Suprapubic skin (tissue), 4 donors: Measurements from ENCODE around the gene FRAT1.
"Not testable (repeated sequence)": the region's sequence is repeated elsewhere in the genome, so short reads cannot be mapped to it uniquely, and the experiment has no call there.

Experiments used
- EP300 ChIP-seq: sonication (generic); formaldehyde crosslinking; IDR thresholded peaks from one replicate; pipeline ENCODE4 v1.6.1; 2017; ENCODE audit warnings: antibody characterized with exemption
- POLR2A ChIP-seq, 2 donors: fragments of 450-650 bp; IDR thresholded peaks; one replicate each; pipeline ENCODE4 v1.6.1; 2017; ENCODE audit warnings: antibody characterized with exemption in 2 of 2, mild to moderate bottlenecking in 2 of 2, moderate library complexity in 2 of 2
- POLR2AphosphoS5 ChIP-seq, 3 donors: sonication (generic); formaldehyde crosslinking; IDR thresholded peaks; one replicate each; pipeline ENCODE4 v1.6.1; 2017; ENCODE audit warnings: antibody characterized with exemption in 3 of 3
- TF ChIP-seq, protein P1 (sequence below), 2 donors: fragments of 200-600 bp in 1 of 2; fragments of 450-650 bp in 1 of 2; sonication (generic) in 1 of 2; IDR thresholded peaks; one replicate each; pipeline ENCODE4 v1.5.1; 2016 to 2019; ENCODE audit warnings: antibody characterized with exemption in 2 of 2, mild to moderate bottlenecking in 1 of 2, moderate library complexity in 1 of 2

DNA sequence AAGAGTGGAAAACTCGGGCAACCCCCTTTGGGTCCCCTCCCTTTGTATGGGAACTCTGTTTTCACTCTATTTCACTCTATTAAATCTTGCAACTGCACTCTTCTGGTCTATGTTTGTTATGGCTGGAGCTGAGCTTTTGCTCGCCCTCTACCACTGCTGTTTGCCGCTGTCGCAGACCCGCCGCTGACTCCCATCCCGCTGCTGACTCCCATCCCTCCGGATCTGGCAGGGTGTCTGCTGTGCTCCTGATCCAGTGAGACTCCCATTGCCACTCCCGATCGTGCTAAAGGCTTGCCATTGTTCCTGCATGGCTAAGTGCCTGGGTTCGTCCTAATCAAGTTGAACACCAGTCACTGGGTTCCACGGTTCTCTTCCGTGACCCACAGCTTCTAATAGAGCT, 29.0 kb upstream of the FRAT1 start:
- TF ChIP-seq POLR2A (IDR thresholded peaks at IDR 0.05); POLR2AphosphoS5 (IDR thresholded peaks at IDR 0.05); EP300: not testable (repeated sequence)
- TF ChIP-seq, protein P1, sequence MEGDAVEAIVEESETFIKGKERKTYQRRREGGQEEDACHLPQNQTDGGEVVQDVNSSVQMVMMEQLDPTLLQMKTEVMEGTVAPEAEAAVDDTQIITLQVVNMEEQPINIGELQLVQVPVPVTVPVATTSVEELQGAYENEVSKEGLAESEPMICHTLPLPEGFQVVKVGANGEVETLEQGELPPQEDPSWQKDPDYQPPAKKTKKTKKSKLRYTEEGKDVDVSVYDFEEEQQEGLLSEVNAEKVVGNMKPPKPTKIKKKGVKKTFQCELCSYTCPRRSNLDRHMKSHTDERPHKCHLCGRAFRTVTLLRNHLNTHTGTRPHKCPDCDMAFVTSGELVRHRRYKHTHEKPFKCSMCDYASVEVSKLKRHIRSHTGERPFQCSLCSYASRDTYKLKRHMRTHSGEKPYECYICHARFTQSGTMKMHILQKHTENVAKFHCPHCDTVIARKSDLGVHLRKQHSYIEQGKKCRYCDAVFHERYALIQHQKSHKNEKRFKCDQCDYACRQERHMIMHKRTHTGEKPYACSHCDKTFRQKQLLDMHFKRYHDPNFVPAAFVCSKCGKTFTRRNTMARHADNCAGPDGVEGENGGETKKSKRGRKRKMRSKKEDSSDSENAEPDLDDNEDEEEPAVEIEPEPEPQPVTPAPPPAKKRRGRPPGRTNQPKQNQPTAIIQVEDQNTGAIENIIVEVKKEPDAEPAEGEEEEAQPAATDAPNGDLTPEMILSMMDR (IDR thresholded peaks at IDR 0.05), result not testable (repeated sequence)
